GM23248 (cell line): Measurements from ENCODE around the gene NAA80.

Experiments used
- EZH2 ChIP-seq: fragments of 200-600 bp; sonication (generic); IDR thresholded peaks from 2 replicates; pipeline ENCODE4 v1.6.1; 2018; ENCODE audit warnings: antibody characterized with exemption, mild to moderate bottlenecking; ENCODE audit not compliant: insufficient read depth, poor library complexity, severe bottlenecking
- EZH2phosphoT487 ChIP-seq: fragments of 200-600 bp; sonication (generic); IDR thresholded peaks from 2 replicates; pipeline ENCODE4 v1.6.1; 2018; ENCODE audit warnings: antibody characterized with exemption, moderate library complexity, mild to moderate bottlenecking, low read depth; ENCODE audit not compliant: insufficient read depth

DNA sequence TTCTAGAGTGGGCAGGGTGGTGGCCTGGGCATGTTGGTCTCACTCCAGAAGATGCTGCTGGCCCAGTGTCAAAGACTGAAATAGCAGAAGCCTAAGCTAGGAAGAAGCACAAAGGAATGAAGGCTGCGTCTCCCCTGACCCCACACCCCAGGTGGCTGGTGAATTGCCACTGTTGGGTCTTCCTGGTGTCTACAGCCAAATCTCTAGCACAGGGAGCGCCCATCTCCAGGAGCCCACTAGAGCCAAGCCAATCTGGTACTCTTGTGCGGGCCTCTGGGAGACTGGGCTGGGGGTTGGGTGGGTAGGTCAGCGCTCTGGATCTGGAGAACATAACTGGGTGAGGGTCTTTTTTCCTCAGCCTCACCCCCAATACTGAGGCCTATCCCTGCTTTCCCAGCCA lies 27.9 kb upstream of the NAA80 start:
- TF ChIP-seq EZH2 (no peak), EZH2phosphoT487 (no peak)
